DMS153 treated with DMSO at 0.1 percent for 48 hours (cell line): ENCODE measurements around the gene MAP2K7.

ENCODE experiments used
- DNase-seq: peaks from one replicate; lab custom pipeline; 2025; ENCODE audit not compliant: unreplicated experiment; lab: John Stamatoyannopoulos, UW

MAP2K7 gene

GRCh38 chr19:7866399-7867091 is 37.1 kb upstream of the MAP2K7 start:
- no peak for DNase-seq

GRCh38 chr19:7867092-7867844 is 36.4 kb upstream of the MAP2K7 start:
- DNase-seq = no peak

- no peak for DNase-seq
These were observed 35.4 kb upstream of the MAP2K7 start for GRCh38 chr19:7868326-7868670.

- no peak for DNase-seq
These were observed 34.8 kb upstream of the MAP2K7 start for GRCh38 chr19:7868671-7869452.

- no peak for DNase-seq
These were observed 34.2 kb upstream of the MAP2K7 start for GRCh38 chr19:7869453-7869909.

GRCh38 chr19:7869910-7870511 is 33.7 kb upstream of the MAP2K7 start:
- no peak for DNase-seq

- no peak for DNase-seq
These were observed 32.9 kb upstream of the MAP2K7 start for GRCh38 chr19:7870571-7871436.

- DNase-seq = peak; percentile 95
These were observed 32.0 kb upstream of the MAP2K7 start for GRCh38 chr19:7871437-7872305.

GRCh38 chr19:7872306-7873204 is 31.1 kb upstream of the MAP2K7 start:
- no peak for DNase-seq

GRCh38 chr19:7873304-7874075 is 30.2 kb upstream of the MAP2K7 start:
- DNase-seq = no peak

GRCh38 chr19:7874076-7874896 is 29.4 kb upstream of the MAP2K7 start, which contains the start of gene PRR36:
Gene PRR36 (minus strand): TSS chr19:7874390. CDS start chr19:7873689, 701 bp downstream.
- peak; percentile 79 for DNase-seq

- DNase-seq = no peak
These were observed 28.8 kb upstream of the MAP2K7 start for GRCh38 chr19:7874897-7875273.

- DNase-seq = no peak
These were observed 26.3 kb upstream of the MAP2K7 start for GRCh38 chr19:7877249-7877836.

GRCh38 chr19:7879111-7879807 is 24.4 kb upstream of the MAP2K7 start:
- DNase-seq = no peak

- no peak for DNase-seq
These were observed 23.8 kb upstream of the MAP2K7 start for GRCh38 chr19:7879836-7880235.

GRCh38 chr19:7881910-7882309 is 21.8 kb upstream of the MAP2K7 start:
- DNase-seq = no peak
